NCI-H1694 (cell line): ENCODE data around the gene MCTP1.

Source experiments
- DNase-seq: peaks from one replicate; lab custom pipeline; 2025; lab: John Stamatoyannopoulos, UW

Gene MCTP1

DNA sequence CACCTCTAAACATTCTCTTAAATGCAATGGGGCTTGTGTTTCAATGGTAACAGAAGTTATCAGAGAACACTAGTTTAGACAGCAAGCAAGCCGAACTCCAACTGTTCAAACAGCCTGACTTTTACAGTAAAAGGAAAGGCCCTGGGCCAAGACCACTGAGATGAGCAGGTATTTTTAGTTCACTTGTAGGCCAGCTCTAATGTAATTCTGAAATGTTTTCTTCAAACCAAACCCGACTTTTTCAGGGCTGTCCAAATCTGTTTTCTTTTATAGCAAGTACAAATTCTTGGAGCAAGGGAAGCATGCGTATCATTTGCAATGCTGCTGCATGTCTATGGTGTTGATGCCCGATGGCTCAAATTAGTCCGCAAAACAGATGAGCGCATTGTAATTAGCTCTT is 473.6 kb downstream of the MCTP1 start:
- DNase-seq = no peak

DNA sequence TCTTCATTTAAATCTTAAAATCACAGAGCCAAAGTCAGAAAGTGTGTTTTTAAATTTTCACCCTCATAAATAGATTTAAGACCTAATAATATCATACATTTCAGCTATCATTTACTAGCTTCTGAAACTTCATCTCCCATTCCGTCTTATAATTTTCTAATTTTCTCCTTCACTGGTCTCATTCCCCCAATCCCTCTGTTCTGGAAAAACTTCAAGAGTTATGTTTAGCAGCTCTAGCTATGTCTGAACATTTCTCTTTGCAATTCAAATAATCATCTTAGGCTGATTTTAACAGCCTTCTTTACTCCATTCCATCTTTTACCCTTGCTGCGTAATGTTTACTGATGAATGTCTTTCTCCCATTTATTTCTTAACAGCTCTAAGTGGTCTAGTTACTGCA is 474.0 kb downstream of the MCTP1 start:
- no peak for DNase-seq

DNA sequence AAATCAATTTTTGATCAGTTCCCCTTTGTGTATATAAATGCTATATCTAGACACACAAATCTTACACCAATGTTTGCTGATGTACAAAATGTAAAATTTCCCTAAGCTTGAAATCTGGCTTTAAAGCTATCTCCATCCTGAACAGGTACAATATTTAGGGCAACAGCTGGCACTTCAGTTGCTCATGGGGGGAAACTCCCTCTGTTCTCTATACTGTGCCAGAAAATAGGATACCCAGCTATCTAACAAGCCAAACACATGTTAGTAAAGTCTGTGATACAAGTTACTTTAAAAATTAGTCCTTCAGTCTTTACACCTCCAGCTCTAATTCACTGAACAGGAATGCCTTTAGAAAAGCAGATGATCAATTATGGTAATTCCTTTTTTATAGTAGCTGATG is 474.6 kb downstream of the MCTP1 start:
- peak; percentile 47 for DNase-seq

DNA sequence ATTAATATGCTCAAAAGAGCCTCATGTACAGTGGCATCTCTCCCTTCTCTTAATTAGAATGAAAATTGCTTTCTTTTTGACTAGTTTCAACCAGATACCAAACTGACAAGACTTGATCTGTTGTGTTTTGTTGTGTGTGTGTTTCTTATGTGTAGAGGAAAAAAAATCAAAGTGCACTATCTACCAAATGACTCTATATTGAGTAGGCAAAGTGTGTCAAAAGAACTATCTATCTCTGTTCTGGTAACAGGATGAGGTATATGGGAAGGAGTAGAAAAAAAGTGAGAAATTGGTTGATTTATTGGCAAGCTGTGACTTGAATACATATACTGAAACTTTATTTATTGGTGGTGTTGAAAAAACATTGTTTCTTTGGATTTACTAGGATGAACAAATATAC is 476.4 kb downstream of the MCTP1 start:
- DNase-seq = no peak

DNA sequence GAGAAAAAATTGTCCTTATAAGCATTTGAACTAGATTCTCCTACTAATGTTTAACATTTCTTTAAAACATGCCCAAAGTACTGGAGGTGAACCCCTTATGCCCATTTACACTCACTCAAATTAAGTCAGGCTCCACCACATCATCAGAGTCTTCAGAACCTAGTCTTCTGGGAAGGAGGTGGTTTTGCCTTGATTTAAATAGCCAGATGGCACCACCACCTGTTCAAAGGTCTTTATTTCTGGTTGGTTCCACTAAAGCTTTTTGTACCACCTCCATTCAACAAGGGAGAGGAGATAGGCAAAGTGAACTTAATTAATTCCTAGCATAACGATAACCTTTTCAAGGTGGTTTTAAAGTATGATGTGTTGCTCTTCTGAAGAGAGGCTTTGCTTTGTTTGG is 476.9 kb downstream of the MCTP1 start:
- DNase-seq = peak; percentile 29

DNA sequence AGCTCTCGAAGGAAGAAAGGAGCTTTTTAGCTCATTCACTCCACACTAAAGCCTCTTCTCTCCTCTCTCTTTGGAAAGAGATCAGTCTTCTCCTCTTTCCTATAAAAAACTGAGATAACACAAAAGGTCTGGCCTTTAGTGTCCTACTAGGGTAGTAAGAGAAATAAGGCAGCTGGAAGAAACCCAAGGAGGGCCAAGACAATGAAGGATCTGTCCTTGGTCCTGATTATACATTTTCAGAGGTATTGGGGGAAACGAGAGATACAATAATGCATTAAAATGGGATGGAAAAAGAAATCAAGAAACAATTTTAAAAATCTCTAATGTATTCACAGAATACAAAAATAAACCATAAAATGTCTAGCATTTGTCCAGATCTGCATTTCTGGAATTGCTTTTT is 482.4 kb downstream of the MCTP1 start:
- DNase-seq = no peak

DNA sequence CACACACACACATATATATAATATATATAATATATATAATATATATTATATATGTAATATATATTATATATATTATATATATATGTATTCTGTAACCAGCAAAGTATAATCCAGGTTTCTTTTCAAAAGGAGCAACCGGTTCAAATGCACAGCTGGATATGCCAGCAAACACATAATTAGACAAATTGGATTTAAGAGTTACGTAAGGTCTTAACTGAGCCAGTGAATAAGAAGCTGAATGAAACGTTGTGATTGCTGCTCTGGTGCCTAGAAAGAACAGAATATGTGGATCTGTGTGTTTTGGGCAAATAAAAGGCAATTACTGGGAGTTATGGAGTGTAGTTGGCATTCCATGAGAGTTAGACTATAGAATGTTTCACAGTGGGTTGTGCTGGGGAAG is 488.3 kb downstream of the MCTP1 start:
- DNase-seq = no peak

DNA sequence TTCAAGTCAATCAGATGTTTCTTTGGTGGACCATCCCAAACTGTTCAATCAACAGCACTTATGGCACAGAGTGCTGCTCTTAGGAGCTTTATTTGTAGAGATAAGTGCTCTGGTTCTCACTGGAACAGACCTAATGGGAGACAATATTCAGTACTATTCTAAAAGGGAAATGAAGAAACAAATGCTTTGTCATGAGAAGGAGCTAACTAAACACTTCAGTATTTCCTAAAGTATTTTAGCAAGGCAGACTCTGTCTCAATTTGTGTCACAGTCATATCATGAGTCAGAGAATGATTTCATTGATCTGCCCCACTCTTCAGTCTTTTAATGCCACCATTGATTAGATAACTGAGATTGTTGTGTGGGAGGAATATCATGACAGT is 491.1 kb downstream of the MCTP1 start:
- DNase-seq = no peak

DNA sequence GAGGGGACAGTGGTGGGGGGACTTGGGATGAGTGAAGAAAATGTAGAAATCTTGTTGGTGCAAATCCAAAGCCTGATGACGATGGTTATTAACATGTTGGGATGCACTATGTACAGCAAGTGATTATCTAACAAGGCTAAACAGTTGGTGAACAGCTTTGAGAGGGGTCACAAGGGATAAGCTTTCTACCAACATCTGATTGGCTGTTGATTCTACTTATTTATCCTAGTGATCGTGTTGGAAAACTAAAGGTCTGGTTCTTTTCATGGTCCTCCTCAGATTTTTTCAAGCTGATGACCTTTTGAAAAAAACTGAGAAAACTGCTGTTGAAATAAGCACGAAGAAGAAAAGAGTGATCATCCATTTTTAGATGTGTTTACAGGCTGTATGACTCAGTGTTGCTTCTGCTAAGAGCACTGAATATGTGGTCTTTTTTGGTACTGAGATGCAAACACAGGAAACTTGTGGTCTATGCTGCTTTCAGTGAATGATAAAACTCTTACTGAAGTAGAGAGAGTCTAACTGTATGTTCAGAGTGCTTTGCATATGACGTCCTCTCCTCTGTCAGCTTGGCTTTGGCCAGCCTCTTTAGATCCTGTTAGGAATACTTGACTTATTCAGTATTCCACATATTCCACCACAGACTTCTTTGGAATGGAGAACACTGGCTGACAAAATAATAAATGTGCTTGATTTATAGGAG is 491.6 kb downstream of the MCTP1 start:
- DNase-seq = no peak

DNA sequence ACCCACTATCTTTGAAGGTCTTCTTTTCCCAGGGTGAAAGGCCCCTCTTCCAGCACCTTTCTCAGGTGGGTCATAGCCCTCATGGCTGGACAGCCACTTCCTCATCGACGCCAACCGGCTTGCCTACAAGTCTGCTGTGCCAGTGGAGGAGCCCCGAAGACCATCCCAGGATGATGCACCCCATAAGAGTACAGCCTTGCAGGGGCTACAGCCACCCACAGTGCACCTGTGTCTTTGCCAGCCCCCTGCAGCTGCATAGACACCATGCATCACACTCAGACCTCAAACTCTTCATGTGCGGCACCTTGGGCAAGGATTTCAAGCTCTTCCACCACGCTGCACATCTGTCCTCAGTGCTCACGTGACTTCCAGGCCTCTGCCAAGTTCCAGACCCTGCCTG is 493.1 kb downstream of the MCTP1 start:
- DNase-seq = no peak

DNA sequence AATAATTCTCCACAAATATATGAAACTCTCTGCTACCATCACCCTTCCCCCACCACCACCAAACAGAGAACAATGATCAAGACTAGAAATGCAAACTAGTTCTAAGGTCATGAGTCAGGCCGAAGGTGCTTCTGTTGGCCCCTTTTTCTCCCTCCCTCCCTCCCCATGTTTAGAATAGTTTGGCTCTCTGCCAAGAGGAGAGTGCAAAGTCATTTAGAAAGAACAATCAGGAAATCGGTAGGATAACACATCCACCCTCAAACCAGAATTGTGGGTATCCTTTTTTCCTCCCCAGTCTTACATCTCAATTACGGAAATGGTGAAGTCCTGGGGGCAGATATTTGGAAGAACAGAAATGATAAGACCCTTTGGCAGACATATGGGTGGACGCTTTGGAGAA is 496.4 kb downstream of the MCTP1 start:
- no peak for DNase-seq

DNA sequence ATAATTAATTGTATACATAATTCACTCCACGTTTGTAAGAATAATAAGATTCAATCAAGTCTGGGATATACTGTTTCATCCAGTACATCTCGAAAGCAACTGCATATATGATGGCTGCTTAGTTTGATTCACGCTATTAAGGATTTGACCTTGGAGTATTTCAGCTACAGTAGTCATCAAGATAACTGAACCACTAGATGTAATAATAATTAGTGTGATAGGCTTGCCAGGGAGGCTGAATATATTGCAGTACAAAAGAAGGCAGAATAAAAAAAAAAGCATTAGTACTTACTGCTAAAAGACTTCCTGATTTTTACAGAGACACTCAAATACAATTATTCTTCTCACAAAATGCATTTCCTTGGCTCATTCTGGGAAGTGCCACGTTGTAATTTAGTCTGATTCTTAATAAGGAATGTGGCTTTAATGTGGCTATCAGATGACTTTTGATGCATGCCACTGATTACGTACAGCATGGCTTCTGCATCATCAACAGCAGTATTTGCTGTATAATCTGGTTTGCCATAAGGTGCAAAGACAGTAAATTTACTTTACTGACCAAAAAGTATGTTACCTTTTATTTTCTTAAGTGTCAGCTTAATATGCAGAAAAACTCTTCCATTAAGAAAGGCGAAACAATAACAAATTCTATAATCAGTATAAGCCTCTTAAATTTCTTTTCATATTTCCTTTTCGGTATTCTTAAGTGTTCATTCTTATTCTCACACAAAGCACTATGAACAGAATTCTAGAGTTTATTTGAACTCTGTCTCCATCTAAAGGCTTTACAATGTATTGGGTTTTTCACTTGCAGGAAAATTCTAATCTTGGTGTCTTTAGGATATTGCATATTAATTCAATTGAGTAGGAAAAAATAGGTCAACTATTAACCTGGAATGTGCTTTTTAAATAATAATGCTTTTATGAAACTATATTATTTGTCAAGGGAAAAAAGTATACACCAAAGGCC is 500.1 kb downstream of the MCTP1 start:
- DNase-seq = no peak

DNA sequence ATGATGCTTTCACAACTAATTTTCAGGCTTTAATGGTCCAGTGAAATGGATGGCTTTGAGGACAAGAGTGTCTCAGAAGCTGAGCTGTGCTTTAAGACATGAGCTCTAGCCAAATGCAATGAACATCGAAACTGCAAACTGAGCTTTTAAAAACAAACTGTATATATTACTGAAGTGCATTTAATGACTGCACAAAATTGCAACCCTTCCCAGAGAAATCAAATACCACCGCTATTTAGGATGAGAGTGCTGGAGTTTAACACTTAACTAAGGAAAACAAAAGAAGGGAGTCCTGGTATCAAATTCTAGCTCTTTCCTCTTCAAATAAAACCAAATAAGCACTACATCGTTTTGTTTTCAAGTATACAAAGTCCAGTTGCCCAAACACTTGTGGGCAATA is 502.5 kb downstream of the MCTP1 start:
- DNase-seq = no peak

DNA sequence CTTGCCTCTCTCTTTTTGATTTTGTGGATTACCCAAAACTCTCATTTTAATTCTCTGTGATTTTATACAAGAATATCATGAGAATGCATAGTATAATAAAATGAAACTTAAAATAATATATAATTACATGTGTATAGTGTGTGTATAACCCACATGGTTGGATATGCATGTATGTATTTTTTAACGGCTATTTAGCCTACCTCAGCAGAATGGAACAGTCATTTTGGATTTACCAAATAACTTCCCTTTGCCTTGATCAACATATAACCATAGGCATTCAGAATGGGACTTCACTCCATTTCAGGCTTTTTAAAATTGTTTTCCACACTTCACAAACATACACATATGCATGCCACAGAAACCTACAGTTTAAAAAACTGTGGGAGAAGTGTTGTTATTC is 505.2 kb downstream of the MCTP1 start:
- DNase-seq = no peak

DNA sequence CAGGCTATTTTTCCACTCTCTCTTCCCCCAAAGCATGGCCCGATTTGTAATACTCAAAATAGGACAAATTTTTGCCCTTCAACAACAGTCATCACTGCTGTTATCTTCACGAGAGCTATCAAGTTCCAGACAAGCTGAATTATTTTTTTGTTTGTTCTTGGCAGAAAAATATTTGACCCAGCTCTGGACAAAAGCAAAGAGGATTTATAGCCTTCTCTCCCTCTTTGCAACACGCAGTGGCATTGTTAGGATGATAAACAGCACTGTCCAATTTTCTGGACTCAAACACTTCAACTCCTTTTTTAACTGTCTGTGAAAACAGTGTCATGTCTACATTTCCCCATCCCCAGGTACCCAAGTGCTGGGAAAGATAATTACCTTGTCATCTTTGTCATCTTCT is 506.2 kb downstream of the MCTP1 start:
- DNase-seq = no peak

DNA sequence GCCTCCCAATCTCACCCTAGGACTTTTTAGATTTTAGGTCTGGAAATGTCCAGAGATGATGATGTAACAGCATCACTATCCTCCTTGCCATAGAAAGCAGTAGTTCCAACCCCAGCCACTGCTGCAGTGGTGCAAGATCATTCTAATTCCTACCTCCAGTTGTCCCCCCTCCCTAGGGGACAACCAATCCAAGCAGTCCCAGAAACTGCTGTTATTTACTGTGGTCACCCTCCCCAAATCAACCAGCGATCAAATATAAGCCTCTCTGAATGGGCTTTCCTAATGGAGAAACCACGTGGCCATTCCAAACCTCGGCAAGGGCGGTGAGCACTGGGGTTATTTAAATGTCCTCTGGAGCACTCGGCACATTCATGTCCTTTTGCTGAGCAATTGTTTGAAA is 506.6 kb downstream of the MCTP1 start:
- no peak for DNase-seq

DNA sequence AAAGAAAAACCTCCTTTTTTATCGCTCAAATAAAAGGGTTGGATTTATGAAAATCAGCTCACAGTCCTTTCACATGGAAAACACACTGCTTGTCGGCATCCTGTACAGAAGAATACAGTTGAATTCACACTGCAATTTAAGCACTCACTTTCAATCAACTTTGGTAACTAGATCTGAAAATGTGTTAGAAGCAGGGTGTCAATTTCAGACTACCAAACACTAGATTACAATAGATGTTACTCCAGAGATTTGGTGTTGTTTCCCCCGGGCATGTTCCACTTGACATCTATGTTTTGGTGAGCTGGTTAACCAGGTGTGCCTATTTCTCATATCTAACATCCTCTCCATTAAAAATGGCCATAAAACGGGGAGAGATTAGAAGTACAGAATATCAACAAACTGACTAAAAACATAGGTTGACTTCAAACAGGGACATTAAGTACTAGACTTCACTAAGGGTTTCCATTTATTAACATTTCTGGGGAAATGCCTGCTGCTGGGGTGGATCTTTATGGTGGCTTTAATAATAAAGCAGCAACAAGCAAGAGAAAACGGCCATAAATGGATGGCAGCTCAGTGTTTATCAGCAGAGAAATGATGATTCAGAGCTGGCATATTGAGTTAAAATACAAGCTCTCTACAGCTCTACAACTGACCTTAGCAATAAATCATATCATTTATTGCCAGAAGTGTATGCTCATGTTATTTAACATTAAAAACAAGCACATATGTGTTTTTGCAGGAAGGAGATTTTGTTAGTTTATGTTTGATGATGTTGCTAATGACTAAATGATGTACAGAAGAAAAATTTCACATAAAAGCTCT is 507.6 kb downstream of the MCTP1 start:
- no peak for DNase-seq

DNA sequence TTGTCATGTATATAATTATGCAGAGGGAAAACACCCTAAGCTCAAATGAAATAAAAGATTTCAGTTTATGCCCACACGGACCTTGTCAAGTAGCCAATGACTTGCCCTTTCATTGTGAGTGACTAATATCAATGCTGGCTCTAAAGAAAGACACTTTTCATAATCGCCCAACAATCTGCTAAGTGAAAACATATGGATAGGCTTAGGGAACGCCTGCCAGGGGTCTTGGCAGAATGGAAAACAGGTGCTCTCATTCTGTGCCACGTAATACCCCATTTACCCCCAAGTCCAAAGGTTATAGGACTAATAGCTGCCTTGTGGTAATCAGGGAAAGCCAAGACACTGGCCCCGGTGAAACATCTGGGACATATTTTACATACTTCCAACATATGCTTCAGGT is 508.7 kb downstream of the MCTP1 start:
- no peak for DNase-seq

DNA sequence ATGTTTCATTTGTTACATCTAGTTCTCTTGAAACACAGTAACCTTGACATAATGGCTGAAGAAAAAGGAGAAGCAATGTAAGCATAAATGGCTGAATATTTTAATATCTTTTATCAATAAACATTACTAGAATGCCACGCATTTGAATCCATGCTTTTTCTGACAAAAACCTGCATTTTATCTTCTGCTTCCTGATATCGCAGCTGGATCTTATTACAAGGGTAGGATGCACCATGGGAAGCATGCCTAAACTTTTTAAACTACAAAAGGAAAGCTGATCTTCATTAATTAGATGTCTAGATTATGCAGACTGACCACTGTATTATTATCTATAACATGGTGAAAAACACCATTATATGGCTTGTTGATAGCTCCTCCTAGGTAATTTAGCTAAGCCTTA is 509.8 kb downstream of the MCTP1 start:
- no peak for DNase-seq

DNA sequence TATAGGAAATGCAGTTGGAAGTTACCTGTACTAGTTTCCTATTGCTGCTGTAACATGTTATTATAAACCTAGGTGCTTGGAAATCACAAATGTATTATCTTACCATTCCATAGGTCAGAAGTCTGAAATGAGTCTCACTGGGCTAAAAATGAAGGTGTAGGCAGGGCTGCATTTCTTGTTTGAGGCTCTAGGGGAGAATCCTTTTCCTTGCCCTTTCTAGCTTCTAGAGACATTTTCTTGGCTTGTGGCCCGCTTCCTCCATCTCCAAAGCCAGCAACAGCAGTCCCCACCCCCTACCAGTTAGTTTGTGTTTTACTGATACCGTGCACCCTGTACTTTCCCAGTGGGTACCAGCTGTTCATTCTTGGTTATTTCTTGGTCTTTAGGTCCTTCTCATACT is 513.2 kb downstream of the MCTP1 start:
- no peak for DNase-seq

DNA sequence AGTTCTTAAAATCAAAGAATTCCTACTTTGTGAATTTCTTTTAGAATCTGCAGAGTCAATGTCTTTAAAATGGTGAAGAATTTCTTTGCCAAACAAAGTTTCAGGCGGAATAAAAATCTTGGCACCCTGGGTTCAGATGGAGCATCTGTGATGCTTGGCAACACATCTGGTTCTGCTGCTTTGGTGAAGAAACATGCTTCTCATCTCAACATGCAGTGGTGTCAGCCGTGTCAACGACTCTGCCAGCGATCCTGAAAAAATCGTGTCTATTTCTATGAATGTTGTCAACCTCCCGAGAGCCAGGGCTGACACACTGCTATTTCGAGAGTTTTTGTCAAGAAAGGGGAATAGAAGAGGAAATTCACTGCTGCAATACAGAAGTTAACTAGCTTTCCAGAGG is 514.9 kb downstream of the MCTP1 start:
- DNase-seq = no peak

DNA sequence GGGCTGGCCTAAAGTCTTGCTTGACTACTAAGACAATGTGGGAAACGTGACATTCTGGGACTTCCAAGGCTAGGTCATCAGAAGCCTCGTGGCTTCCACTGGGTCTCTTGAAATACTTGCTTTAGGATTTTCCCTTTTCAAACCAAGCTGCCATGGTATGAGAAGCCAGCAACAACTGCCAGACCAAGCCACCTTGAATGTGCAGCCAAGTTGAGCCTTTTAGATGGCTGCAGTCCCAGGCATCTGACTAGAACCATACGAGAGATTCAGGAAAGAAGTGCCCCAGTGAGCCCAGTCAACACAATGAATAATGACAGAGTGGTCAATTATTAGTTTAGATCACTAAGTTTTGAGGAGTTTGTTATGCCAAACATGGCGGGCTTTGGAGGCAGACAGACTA is 523.1 kb downstream of the MCTP1 start:
- DNase-seq = no peak

DNA sequence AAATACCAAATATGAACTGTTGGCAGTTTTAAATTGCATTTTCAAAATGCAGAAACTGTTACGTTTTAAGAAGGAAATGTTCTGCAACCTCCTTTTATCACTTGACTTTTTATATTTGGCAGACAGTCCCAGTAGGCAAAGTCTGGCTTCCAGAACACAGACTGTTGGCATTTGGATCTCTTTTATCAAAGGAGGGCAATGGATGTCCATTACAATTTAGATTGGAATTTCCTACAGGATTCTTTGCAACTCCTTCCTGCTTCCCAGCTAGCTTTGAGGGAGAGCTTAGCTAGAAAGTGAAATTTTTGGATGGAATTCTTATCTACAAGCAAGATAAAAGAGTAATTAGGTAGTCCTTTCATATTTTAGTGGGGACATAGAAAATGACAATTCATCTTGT is 523.8 kb downstream of the MCTP1 start:
- DNase-seq = no peak
